WTC11 (cell line): ENCODE measurements around the gene CMTM4. TPM values are rescaled to one million over a fixed set of nuclear protein-coding genes. Genes with fewer than 3 reads are reported as not detected.

Experiments used
- ATAC-seq: fragments of 200-7000 bp; cut with Tn5 transposase; 2 replicates; pipeline ENCODE4 v1.10.0; 2021; ENCODE audit warnings: mild to moderate bottlenecking, moderate library complexity
- CTCF ChIA-PET: fragments of 300-600 bp; sonication (Branson Sonifier 250); formaldehyde crosslinking; loops from one replicate; lab custom pipeline; 2021; ENCODE audit warnings: antibody characterized with exemption; lab: Charles Lee
- POLR2A ChIA-PET: fragments of 350-600 bp; sonication (Branson Sonifier 250); formaldehyde crosslinking; loops from one replicate; lab custom pipeline; 2021; ENCODE audit warnings: antibody characterized with exemption; lab: Charles Lee
- DNase-seq: peaks from one replicate; pipeline ENCODE4 v3.0.0; 2021; ENCODE audit warnings: low spot score
- H3K27ac Mint-ChIP-seq: 2 replicates; pipeline ENCODE4 v1.8.0; 2021; ENCODE audit warnings: mixed read lengths
- H3K27me3 Mint-ChIP-seq: 2 replicates; pipeline ENCODE4 v1.8.0; 2021; ENCODE audit warnings: low read depth, mild to moderate bottlenecking, moderate library complexity, mixed read lengths
- H3K36me3 Mint-ChIP-seq: 2 replicates; pipeline ENCODE4 v1.8.0; 2021; ENCODE audit warnings: mixed read lengths
- H3K4me1 Mint-ChIP-seq: 2 replicates; pipeline ENCODE4 v1.8.0; 2022; ENCODE audit warnings: mixed read lengths
- H3K4me3 Mint-ChIP-seq: 2 replicates; pipeline ENCODE4 v1.8.0; 2021; ENCODE audit warnings: mild to moderate bottlenecking, moderate library complexity, mixed read lengths
- H3K9me3 Mint-ChIP-seq: 2 replicates; pipeline ENCODE4 v1.8.0; 2021; ENCODE audit warnings: mixed read lengths
- ATF1 ChIP-seq: sonication (generic); formaldehyde crosslinking; IDR thresholded peaks from 2 replicates; pipeline ENCODE4 v1.8.1; 2023; ENCODE audit warnings: mild to moderate bottlenecking, moderate library complexity, missing genetic modification reagents
- CREB1 ChIP-seq: sonication (generic); formaldehyde crosslinking; IDR thresholded peaks from 2 replicates; pipeline ENCODE4 v1.8.0; 2023; ENCODE audit warnings: mild to moderate bottlenecking, missing genetic modification reagents
- CREM ChIP-seq: sonication (generic); formaldehyde crosslinking; IDR thresholded peaks from 2 replicates; pipeline ENCODE4 v1.8.1; 2022; ENCODE audit warnings: mild to moderate bottlenecking, missing genetic modification reagents, moderate library complexity
- ELF4 ChIP-seq: sonication (generic); formaldehyde crosslinking; IDR thresholded peaks from 2 replicates; pipeline ENCODE4 v1.8.1; 2022; ENCODE audit warnings: low read depth, mild to moderate bottlenecking, moderate library complexity, missing genetic modification reagents
- FOXK1 ChIP-seq: sonication (generic); formaldehyde crosslinking; IDR thresholded peaks from 2 replicates; pipeline ENCODE4 v1.8.0; 2022; ENCODE audit warnings: mild to moderate bottlenecking, moderate library complexity, missing genetic modification reagents
- GABPB1 ChIP-seq: sonication (generic); formaldehyde crosslinking; IDR thresholded peaks from 2 replicates; pipeline ENCODE4 v1.8.1; 2023; ENCODE audit warnings: mild to moderate bottlenecking, missing genetic modification reagents
- JAZF1 ChIP-seq: fragments of 250-450 bp; sonication (Bioruptor Pico); IDR thresholded peaks from 2 replicates; pipeline ENCODE4 v1.9.0; 2021; ENCODE audit warnings: moderate library complexity, mild to moderate bottlenecking, inconsistent platforms
- NFYB ChIP-seq: sonication (generic); formaldehyde crosslinking; conservative IDR thresholded peaks from 2 replicates; pipeline ENCODE4 v1.8.0; 2022; ENCODE audit warnings: low read depth, missing genetic modification reagents
- NR1H2 ChIP-seq: sonication (generic); formaldehyde crosslinking; IDR thresholded peaks from 2 replicates; pipeline ENCODE4 v1.9.0; 2021; ENCODE audit warnings: mild to moderate bottlenecking, moderate library complexity, missing genetic modification reagents
- TEAD1 ChIP-seq: sonication (generic); formaldehyde crosslinking; IDR thresholded peaks from 2 replicates; pipeline ENCODE4 v1.8.0; 2022; ENCODE audit warnings: mild to moderate bottlenecking, missing genetic modification reagents
- TP53 ChIP-seq: sonication (generic); formaldehyde crosslinking; IDR thresholded peaks from 2 replicates; pipeline ENCODE4 v1.8.1; 2023; ENCODE audit warnings: mild to moderate bottlenecking, missing genetic modification reagents
- ZNF121 ChIP-seq: sonication (generic); formaldehyde crosslinking; IDR thresholded peaks from 2 replicates; pipeline ENCODE4 v1.8.0; 2023; ENCODE audit warnings: missing genetic modification reagents
- ZNF232 ChIP-seq: sonication (generic); formaldehyde crosslinking; IDR thresholded peaks from 2 replicates; pipeline ENCODE4 v1.8.0; 2022; ENCODE audit warnings: mild to moderate bottlenecking, missing genetic modification reagents
- total RNA-seq: library from RNA; stranded (reverse); gene quantifications from 3 replicates; pipeline ENCODE4 v1.2.3, GENCODE V29; 2021
- TF ChIP-seq, protein P1 (sequence below): fragments of 250-450 bp; sonication (Bioruptor Pico); IDR thresholded peaks from 2 replicates; pipeline ENCODE4 v1.9.0; 2021; ENCODE audit warnings: moderate library complexity, mild to moderate bottlenecking, inconsistent platforms, borderline replicate concordance
- TF ChIP-seq, protein P2 (sequence below): sonication (generic); formaldehyde crosslinking; IDR thresholded peaks from 2 replicates; pipeline ENCODE4 v1.8.0; 2022; ENCODE audit warnings: mild to moderate bottlenecking, missing genetic modification reagents
- TF ChIP-seq, protein P3 (sequence below): sonication (generic); formaldehyde crosslinking; IDR thresholded peaks from 2 replicates; pipeline ENCODE4 v1.8.1; 2023; ENCODE audit warnings: mild to moderate bottlenecking, missing genetic modification reagents, borderline replicate concordance
- TF ChIP-seq, protein P4 (sequence below): fragments of 200-600 bp; IDR thresholded peaks from 2 replicates; pipeline ENCODE4 v1.8.0; 2022; ENCODE audit warnings: antibody characterized with exemption
- TF ChIP-seq, protein P5 (sequence below): sonication (generic); formaldehyde crosslinking; IDR thresholded peaks from 2 replicates; pipeline ENCODE4 v1.8.0; 2022; ENCODE audit warnings: missing genetic modification reagents
- TF ChIP-seq, protein P6 (sequence below): sonication (generic); formaldehyde crosslinking; IDR thresholded peaks from 2 replicates; pipeline ENCODE4 v1.8.0; 2023; ENCODE audit warnings: missing genetic modification reagents

Gene CMTM4
- total RNA-seq, 1 experiment from 2014 or later = 56.2 TPM

DNA sequence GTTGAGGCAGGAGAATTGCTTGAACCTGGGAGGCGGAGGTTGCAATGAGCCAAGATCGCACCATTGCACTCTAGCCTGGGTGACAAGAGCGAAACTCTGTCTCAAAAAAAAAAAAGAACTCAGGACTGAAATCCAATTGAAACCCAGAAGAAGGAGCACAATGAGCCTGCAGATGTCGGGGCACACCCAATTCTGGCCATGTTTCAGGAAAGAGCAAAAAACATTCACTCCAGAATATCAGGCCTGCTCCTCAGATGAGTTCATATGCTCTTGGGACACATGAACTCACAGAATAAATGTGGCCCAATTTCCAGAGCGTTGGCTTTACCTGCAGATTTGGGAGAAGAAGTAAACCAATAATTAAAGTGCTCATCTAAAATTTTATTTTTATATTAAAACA is 120.2 kb downstream of the CMTM4 start:
- POLR2A ChIA-PET = interaction anchor here (0.7 kb wide), 1 partner anchor 169 kb away, joined by 5 read pairs; no protein-coding TSS in a partner anchor
- Mint-ChIP-seq H3K27ac (no peak overlapping the region), H3K4me3 (no peak overlapping the region), H3K4me1 (peaks cover 26% of the 10 kb centered on the region), H3K27me3 (peaks cover 49% of the 10 kb centered on the region), H3K36me3 (no peaks in the 10 kb centered on the region), H3K9me3 (no peaks in the 10 kb centered on the region)
- ATAC-seq = no peak
- TF ChIP-seq NR1H2 (no peak), TEAD1 (CRISPR knock-in tag) (no peak), TP53 (CRISPR knock-in tag) (no peak), CREM (no peak), ZNF121 (CRISPR knock-in tag) (no peak), GABPB1 (no peak)
- TF ChIP-seq, protein P1, sequence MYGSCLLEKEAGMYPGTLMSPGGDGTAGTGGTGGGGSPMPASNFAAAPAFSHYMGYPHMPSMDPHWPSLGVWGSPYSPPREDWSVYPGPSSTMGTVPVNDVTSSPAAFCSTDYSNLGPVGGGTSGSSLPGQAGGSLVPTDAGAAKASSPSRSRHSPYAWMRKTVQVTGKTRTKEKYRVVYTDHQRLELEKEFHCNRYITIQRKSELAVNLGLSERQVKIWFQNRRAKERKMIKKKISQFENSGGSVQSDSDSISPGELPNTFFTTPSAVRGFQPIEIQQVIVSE (CRISPR knock-in tag) = no peak
- TF ChIP-seq, protein P2, sequence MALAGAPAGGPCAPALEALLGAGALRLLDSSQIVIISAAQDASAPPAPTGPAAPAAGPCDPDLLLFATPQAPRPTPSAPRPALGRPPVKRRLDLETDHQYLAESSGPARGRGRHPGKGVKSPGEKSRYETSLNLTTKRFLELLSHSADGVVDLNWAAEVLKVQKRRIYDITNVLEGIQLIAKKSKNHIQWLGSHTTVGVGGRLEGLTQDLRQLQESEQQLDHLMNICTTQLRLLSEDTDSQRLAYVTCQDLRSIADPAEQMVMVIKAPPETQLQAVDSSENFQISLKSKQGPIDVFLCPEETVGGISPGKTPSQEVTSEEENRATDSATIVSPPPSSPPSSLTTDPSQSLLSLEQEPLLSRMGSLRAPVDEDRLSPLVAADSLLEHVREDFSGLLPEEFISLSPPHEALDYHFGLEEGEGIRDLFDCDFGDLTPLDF (CRISPR knock-in tag) = no peak
- CTCF ChIA-PET = interaction anchor here (1.2 kb wide), 1 partner anchor 32 kb away, joined by 3 read pairs; no protein-coding TSS in a partner anchor
- no peak for DNase-seq

- H3K9me3 Mint-ChIP-seq = no peaks in the 10 kb centered on the region
- POLR2A ChIA-PET = no interaction called here
- TF ChIP-seq, protein P3, sequence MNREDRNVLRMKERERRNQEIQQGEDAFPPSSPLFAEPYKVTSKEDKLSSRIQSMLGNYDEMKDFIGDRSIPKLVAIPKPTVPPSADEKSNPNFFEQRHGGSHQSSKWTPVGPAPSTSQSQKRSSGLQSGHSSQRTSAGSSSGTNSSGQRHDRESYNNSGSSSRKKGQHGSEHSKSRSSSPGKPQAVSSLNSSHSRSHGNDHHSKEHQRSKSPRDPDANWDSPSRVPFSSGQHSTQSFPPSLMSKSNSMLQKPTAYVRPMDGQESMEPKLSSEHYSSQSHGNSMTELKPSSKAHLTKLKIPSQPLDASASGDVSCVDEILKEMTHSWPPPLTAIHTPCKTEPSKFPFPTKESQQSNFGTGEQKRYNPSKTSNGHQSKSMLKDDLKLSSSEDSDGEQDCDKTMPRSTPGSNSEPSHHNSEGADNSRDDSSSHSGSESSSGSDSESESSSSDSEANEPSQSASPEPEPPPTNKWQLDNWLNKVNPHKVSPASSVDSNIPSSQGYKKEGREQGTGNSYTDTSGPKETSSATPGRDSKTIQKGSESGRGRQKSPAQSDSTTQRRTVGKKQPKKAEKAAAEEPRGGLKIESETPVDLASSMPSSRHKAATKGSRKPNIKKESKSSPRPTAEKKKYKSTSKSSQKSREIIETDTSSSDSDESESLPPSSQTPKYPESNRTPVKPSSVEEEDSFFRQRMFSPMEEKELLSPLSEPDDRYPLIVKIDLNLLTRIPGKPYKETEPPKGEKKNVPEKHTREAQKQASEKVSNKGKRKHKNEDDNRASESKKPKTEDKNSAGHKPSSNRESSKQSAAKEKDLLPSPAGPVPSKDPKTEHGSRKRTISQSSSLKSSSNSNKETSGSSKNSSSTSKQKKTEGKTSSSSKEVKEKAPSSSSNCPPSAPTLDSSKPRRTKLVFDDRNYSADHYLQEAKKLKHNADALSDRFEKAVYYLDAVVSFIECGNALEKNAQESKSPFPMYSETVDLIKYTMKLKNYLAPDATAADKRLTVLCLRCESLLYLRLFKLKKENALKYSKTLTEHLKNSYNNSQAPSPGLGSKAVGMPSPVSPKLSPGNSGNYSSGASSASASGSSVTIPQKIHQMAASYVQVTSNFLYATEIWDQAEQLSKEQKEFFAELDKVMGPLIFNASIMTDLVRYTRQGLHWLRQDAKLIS (CRISPR knock-in tag) = no peak
- TF ChIP-seq JAZF1 (CRISPR knock-in tag) (no peak), FOXK1 (CRISPR knock-in tag) (no peak), ATF1 (no peak), ELF4 (no peak), NFYB (CRISPR knock-in tag) (no peak), CREB1 (no peak), ZNF121 (CRISPR knock-in tag) (no peak), GABPB1 (no peak), ZNF232 (CRISPR knock-in tag) (no peak)
- TF ChIP-seq, protein P4, sequence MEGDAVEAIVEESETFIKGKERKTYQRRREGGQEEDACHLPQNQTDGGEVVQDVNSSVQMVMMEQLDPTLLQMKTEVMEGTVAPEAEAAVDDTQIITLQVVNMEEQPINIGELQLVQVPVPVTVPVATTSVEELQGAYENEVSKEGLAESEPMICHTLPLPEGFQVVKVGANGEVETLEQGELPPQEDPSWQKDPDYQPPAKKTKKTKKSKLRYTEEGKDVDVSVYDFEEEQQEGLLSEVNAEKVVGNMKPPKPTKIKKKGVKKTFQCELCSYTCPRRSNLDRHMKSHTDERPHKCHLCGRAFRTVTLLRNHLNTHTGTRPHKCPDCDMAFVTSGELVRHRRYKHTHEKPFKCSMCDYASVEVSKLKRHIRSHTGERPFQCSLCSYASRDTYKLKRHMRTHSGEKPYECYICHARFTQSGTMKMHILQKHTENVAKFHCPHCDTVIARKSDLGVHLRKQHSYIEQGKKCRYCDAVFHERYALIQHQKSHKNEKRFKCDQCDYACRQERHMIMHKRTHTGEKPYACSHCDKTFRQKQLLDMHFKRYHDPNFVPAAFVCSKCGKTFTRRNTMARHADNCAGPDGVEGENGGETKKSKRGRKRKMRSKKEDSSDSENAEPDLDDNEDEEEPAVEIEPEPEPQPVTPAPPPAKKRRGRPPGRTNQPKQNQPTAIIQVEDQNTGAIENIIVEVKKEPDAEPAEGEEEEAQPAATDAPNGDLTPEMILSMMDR = no peak
- TF ChIP-seq, protein P5, sequence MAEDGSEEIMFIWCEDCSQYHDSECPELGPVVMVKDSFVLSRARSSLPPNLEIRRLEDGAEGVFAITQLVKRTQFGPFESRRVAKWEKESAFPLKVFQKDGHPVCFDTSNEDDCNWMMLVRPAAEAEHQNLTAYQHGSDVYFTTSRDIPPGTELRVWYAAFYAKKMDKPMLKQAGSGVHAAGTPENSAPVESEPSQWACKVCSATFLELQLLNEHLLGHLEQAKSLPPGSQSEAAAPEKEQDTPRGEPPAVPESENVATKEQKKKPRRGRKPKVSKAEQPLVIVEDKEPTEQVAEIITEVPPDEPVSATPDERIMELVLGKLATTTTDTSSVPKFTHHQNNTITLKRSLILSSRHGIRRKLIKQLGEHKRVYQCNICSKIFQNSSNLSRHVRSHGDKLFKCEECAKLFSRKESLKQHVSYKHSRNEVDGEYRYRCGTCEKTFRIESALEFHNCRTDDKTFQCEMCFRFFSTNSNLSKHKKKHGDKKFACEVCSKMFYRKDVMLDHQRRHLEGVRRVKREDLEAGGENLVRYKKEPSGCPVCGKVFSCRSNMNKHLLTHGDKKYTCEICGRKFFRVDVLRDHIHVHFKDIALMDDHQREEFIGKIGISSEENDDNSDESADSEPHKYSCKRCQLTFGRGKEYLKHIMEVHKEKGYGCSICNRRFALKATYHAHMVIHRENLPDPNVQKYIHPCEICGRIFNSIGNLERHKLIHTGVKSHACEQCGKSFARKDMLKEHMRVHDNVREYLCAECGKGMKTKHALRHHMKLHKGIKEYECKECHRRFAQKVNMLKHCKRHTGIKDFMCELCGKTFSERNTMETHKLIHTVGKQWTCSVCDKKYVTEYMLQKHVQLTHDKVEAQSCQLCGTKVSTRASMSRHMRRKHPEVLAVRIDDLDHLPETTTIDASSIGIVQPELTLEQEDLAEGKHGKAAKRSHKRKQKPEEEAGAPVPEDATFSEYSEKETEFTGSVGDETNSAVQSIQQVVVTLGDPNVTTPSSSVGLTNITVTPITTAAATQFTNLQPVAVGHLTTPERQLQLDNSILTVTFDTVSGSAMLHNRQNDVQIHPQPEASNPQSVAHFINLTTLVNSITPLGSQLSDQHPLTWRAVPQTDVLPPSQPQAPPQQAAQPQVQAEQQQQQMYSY (CRISPR knock-in tag) = no peak
- TF ChIP-seq, protein P6, sequence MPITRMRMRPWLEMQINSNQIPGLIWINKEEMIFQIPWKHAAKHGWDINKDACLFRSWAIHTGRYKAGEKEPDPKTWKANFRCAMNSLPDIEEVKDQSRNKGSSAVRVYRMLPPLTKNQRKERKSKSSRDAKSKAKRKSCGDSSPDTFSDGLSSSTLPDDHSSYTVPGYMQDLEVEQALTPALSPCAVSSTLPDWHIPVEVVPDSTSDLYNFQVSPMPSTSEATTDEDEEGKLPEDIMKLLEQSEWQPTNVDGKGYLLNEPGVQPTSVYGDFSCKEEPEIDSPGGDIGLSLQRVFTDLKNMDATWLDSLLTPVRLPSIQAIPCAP (CRISPR knock-in tag) = no peak
- no peak overlapping the region for H3K27ac Mint-ChIP-seq
- ATAC-seq (no peak), DNase-seq (no peak)
- peaks cover 37% of the 10 kb centered on the region for H3K27me3 Mint-ChIP-seq
- no peak overlapping the region for H3K4me3 Mint-ChIP-seq
- H3K36me3 Mint-ChIP-seq = no peaks in the 10 kb centered on the region
- H3K4me1 Mint-ChIP-seq = peaks cover 13% of the 10 kb centered on the region
- CTCF ChIA-PET = interaction anchor here (1.0 to 2.2 kb wide), 4 partner anchors 14 to 232 kb away, joined by 3 to 11 read pairs (median 4); no protein-coding TSS in a partner anchor
Observed at GRCh38 chr16:66575060-66575459, 121.5 kb downstream of the CMTM4 start.
